ENCODE results near the gene COX5B.

DNA sequence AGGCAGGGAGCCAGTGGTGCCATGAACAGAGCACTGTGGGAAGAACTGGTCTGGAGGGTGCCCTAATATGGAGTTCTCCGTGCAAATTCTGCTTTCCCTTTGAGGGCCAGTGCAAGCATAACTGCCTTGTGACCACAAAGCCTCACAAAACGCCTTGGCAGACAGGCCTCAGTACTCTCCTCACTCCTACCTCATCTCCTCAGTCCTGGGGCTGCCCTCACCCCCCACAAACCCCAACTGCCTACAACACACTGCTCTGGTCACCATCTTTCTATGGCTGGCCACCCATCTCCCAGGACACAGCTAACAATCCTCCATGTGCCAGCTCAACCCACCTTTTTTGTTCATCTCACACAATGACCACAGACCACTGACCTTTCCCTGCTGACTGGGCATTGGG lies 8.9 kb downstream of the COX5B start:
- TF ChIP-seq, protein P1, sequence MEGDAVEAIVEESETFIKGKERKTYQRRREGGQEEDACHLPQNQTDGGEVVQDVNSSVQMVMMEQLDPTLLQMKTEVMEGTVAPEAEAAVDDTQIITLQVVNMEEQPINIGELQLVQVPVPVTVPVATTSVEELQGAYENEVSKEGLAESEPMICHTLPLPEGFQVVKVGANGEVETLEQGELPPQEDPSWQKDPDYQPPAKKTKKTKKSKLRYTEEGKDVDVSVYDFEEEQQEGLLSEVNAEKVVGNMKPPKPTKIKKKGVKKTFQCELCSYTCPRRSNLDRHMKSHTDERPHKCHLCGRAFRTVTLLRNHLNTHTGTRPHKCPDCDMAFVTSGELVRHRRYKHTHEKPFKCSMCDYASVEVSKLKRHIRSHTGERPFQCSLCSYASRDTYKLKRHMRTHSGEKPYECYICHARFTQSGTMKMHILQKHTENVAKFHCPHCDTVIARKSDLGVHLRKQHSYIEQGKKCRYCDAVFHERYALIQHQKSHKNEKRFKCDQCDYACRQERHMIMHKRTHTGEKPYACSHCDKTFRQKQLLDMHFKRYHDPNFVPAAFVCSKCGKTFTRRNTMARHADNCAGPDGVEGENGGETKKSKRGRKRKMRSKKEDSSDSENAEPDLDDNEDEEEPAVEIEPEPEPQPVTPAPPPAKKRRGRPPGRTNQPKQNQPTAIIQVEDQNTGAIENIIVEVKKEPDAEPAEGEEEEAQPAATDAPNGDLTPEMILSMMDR (IDR thresholded peaks at IDR 0.05; ENCODE audit: low read length) = no peak
- TF ChIP-seq EZH2 (optimal IDR thresholded peaks at IDR 0.05; ENCODE audit: low read depth, low read length) = no peak

Data from MM.1S (cell line).